Testis (tissue), 3 donors: ENCODE results near the gene THNSL1. TPM values are rescaled to one million over a fixed set of nuclear protein-coding genes. Genes with fewer than 3 reads are reported as not detected.

ENCODE experiments used
- DNase-seq: peaks from one replicate; pipeline ENCODE4 v3.0.0-alpha.2; 2019
- H3K27ac ChIP-seq, 2 donors: fragments of 200-600 bp; sonication (generic); one replicate each; pipeline ENCODE4 v1.5.1; 2019
- H3K27me3 ChIP-seq: fragments of 200-600 bp; sonication (generic); one replicate; pipeline ENCODE4 v1.5.1; 2019
- H3K36me3 ChIP-seq: fragments of 200-600 bp; sonication (generic); one replicate; pipeline ENCODE4 v1.5.1; 2017; ENCODE audit warnings: low read depth; ENCODE audit errors: missing control alignments
- H3K4me1 ChIP-seq: fragments of 200-600 bp; sonication (generic); one replicate; pipeline ENCODE4 v1.5.1; 2019
- H3K4me3 ChIP-seq, 2 donors: fragments of 200-600 bp; sonication (generic); one replicate each; pipeline ENCODE4 v1.5.1; 2017 to 2019
- H3K9me3 ChIP-seq: fragments of 200-600 bp; sonication (generic); one replicate; pipeline ENCODE4 v1.5.1; 2017
- POLR2A ChIP-seq: fragments of 450-650 bp; IDR thresholded peaks from one replicate; pipeline ENCODE4 v1.6.1; 2017; ENCODE audit warnings: antibody characterized with exemption, mild to moderate bottlenecking, moderate library complexity
- WGBS, 2 donors: methylation state at CpG; one replicate each; pipeline ENCODE4 v1.1.5; 2018; 5-methylcytosine and 5-hydroxymethylcytosine counted together
- intact Hi-C: fragments of 100-400 bp; cut with DNase I; formaldehyde crosslinking; loops from one replicate; pipeline ENCODE4 v1.15.1; 2023; ENCODE audit warnings: low total_unique reads
- polyA plus RNA-seq: library from polyadenylated mRNA; stranded (reverse); fragments of 350-450 nt; fragmentation: Illumina TruSeq; extraction: RNeasy Lipid Tissue Mini Kit (QIAGEN cat#74804); gene quantifications from one replicate; pipeline ENCODE4 v1.2.3, GENCODE V29; 2014; ENCODE audit warnings: low read depth, low replicate concordance; ENCODE audit not compliant: insufficient read depth
- total RNA-seq, 2 donors: library from RNA; depleted of rRNA; stranded (reverse); fragments of >200 nt; gene quantifications; one replicate each; pipeline ENCODE4 v1.2.3, GENCODE V29; 2016
- TF ChIP-seq, protein P1 (sequence below), 3 experiments: fragments of 450-650 bp in 2 of 3; fragments of 200-600 bp in 1 of 3; sonication (generic) in 1 of 3; IDR thresholded peaks; one replicate each; pipeline ENCODE4 v1.5.1; 2016 to 2019; ENCODE audit warnings: antibody characterized with exemption in 3 of 3, mild to moderate bottlenecking in 2 of 3, moderate library complexity in 1 of 3

THNSL1 gene
- total and polyA plus RNA-seq, 3 donors from 2014 or later = 6.7 to 9.6 (median 9.6) TPM

DNA sequence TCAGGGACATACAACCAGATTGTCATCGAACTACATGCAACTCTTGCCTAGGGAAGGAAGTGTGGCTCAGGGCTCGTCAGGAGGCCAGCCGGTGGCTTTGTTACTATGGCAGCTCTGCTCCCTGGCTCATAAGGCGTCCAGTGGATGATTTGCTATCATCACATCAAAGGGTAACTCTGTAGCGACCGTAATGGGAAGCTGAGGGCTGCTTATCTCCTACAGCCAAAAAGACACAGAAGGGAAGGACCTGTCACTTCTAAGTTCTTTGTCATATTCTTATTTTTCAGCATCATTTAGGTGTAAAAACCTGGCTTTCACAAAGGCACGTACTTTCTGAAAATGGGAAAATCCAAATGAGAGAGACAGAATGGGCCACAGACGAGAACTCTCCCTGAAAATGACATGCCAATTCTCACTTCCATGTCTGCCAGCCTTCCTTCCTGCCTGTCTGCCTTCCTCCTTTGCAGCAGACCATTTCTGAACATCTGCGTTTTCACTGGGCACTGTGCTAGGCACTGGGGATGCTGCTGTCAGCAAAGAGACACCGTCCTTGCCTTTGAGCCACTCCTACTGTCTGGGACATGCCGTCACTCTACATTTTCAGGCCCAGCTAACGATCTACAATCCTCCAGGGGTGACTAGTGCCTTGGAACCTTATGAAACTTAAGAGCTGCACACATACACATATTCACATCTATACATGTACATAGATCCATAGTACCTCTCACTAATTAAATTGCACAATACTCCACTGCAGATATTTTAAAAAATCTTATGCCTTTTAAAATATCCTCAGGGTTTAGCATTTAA lies 27.4 kb upstream of the THNSL1 start:
- no peaks in the 10 kb centered on the region for H3K27me3 ChIP-seq
- no peak for TF ChIP-seq POLR2A
- TF ChIP-seq, protein P1, sequence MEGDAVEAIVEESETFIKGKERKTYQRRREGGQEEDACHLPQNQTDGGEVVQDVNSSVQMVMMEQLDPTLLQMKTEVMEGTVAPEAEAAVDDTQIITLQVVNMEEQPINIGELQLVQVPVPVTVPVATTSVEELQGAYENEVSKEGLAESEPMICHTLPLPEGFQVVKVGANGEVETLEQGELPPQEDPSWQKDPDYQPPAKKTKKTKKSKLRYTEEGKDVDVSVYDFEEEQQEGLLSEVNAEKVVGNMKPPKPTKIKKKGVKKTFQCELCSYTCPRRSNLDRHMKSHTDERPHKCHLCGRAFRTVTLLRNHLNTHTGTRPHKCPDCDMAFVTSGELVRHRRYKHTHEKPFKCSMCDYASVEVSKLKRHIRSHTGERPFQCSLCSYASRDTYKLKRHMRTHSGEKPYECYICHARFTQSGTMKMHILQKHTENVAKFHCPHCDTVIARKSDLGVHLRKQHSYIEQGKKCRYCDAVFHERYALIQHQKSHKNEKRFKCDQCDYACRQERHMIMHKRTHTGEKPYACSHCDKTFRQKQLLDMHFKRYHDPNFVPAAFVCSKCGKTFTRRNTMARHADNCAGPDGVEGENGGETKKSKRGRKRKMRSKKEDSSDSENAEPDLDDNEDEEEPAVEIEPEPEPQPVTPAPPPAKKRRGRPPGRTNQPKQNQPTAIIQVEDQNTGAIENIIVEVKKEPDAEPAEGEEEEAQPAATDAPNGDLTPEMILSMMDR (IDR thresholded peaks at IDR 0.05) = no peak
- H3K4me1 ChIP-seq = no peaks in the 10 kb centered on the region
- intact Hi-C loops = no loop called here
- no peaks in the 10 kb centered on the region for H3K36me3 ChIP-seq
- WGBS, 2 donors = 63 to 67% methylated on average over 12 of the region's 12 CpGs
- no peak overlapping the region for H3K4me3 ChIP-seq
- no peak for DNase-seq
- H3K9me3 ChIP-seq = no peaks in the 10 kb centered on the region
- H3K27ac ChIP-seq = no peak overlapping the region

DNA sequence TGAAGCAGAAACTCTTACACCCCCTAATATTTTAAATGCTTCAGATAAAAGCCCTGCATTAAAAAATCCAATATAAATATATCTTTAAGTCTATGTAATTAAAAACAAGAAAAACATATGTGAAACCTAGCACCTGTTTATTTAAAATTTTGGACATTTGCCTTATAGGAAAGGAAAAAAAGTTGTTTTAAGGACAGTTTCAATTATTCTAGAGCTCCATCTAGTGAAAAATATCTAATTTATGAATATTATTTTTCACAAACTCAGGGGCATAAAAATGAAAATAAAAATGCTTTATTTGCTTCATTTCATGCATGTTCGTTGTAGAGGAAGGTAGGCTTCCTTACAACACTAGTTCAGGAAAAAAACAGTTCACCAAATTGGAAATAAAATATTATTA lies 26.5 kb upstream of the THNSL1 start:
- TF ChIP-seq POLR2A = no peak
- TF ChIP-seq, protein P1 (IDR thresholded peaks at IDR 0.05) = no peak

DNA sequence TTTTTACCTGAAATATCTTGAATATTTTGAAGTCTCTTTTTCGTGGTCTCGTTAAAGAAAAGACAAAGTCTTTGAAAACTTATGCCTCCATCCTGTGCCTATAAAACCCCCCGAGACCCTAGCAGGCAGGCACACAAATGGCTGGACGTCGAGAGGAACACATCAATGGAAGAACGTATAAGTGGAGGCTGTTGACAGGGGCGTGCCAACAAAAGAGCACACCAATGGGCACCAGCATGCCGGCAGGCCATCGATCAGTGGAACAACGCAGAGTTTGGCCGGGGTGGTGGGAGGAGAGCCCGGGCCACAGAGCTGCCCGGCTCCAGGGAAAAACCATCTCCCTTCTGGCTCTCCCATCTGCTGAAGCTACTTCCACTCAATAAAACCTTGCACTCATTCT lies 25.1 kb upstream of the THNSL1 start:
- DNase-seq = no peak
- no peaks in the 10 kb centered on the region for H3K36me3 ChIP-seq
- intact Hi-C loops = no loop called here
- H3K27ac ChIP-seq = no peak overlapping the region
- H3K9me3 ChIP-seq = no peaks in the 10 kb centered on the region
- WGBS, 2 donors = 86 to 92% methylated on average over 13 of the region's 13 CpGs
- TF ChIP-seq POLR2A = no peak
- TF ChIP-seq, protein P1 (IDR thresholded peaks at IDR 0.05) = no peak
- no peaks in the 10 kb centered on the region for H3K4me1 ChIP-seq
- H3K4me3 ChIP-seq = no peak overlapping the region
- H3K27me3 ChIP-seq = no peaks in the 10 kb centered on the region

More for the DNA sequence above, 26.5 kb upstream of the THNSL1 start:
- H3K4me3 ChIP-seq = no peak overlapping the region
- no peaks in the 10 kb centered on the region for H3K36me3 ChIP-seq
- no peak overlapping the region for H3K27ac ChIP-seq
- 33 to 36% methylated on average over 1 of the region's 1 CpG for WGBS, 2 donors
- H3K4me1 ChIP-seq = no peaks in the 10 kb centered on the region
- DNase-seq = no peak
- H3K27me3 ChIP-seq = no peaks in the 10 kb centered on the region
- intact Hi-C loops = no loop called here
- H3K9me3 ChIP-seq = no peaks in the 10 kb centered on the region

DNA sequence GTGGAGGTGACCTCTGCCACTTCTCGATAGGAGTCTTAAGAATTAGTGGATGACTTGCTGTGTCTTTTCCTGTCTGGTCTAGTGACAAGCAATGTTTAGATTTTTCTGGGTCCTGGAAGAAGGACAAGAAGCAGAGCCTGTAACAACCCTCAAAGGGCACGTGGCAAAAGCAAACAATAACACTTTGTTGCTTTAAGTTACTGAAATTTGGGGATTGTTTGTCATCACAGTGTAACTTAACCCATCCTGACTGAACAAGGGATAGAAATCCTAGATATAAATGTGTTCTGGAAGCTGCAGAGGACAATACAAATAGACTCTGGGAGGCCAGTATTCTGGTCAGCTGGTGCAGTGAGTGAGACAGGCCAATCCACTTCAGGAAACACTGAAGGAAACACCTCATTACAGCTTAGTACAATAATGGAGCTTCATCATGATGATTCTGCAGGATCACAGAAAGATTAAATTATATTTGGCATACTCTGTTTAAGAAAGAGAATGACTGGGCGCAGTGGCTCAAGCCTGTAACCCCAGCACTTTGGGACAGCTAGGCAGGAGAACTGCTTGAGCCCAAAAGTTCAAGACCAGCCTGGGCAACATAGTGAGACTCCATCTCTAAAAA lies 23.8 kb upstream of the THNSL1 start:
- DNase-seq = no peak
- Histone ChIP-seq H3K9me3 (no peaks in the 10 kb centered on the region), H3K36me3 (no peaks in the 10 kb centered on the region), H3K27me3 (no peaks in the 10 kb centered on the region), H3K27ac (no peak overlapping the region), H3K4me3 (no peak overlapping the region), H3K4me1 (no peaks in the 10 kb centered on the region)
- intact Hi-C loops = no loop called here
- 62 to 80% methylated on average over 3 of the region's 3 CpGs for WGBS, 2 donors
- TF ChIP-seq, protein P1 (IDR thresholded peaks at IDR 0.05) = no peak
- TF ChIP-seq POLR2A = no peak
